HG03571 (cell line): ENCODE results near the gene CD8A.
A peak's percentile ranks its signal among the peaks of the same experiment; 100 is the strongest.

ENCODE experiments used
- ATAC-seq: cut with Tn5 transposase; IDR thresholded peaks from one replicate; pipeline ENCODE4 v1.9.1; 2021; ENCODE audit not compliant: unreplicated experiment

Gene CD8A

DNA sequence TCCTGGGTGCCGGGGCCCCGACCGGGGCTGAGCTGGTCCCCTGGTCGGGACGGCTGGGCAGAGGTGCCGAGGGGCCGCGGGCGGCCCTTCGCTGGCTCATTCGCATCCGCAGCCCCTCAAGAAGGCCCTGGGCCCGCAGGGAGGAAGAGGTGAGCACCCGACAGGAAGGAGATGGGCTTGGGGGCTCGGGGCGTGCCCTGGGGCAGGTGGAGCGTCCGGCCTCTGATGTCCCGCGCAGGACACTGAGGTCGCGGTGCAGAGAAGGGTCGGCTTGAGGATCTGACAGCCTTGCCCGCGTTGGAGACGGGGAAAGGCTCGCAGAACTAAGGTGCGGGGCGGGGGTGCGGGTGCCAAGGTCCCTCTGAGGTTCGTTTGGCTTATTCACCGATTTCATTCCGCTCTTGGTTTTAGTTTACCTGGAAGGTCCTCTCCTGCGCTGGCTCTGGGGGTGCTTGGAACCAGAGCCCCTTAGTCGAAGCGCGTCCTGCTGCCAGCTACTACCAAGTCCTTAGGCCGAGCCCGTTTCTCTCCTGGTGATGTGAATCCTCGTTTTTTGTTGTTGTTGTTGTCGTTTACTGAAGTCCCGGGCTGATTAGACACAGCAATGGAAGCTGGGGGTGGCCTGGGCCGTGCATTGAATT lies 18.9 kb upstream of the CD8A start:
- no peak for ATAC-seq

DNA sequence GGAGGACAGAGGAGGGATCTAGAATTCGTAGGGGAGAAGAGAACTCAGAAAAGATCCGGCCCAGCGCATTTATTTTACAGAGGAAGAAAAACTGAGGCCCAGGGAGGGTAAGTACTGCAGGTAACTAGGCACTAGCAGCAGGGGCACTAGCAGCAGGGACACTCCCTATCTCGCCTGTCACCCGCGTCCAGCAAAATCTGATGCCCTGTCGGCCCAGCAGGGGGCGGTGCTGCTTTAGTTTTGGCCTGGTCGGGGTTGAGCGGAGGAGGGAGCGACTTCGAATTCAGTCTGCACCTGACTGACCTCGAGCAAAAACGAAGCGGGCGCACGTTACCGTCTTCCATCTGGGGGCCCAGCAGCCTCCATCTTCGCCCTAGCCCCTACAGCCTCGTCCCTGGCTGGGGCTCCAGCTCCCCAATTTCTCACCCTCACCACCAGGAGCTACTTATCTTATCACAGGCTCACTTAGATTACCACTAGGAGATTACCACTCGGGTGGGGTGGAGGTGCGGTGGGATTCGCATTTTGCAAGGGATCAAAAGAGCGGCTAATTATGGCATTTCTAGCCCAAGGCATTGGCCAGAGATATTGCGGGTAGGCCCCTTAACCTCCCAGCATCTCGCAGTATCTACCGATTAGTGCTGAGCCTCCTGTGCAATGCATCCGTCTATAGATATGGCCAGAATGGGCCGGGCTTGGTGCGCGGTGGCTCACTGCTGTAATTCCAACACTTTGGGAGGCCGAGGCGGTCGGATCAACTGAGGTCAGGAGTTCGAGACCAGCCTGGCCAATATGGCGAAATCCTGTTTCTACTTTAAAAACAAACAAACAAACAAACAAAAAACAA lies 17.8 kb upstream of the CD8A start:
- ATAC-seq = peak; percentile 93

DNA sequence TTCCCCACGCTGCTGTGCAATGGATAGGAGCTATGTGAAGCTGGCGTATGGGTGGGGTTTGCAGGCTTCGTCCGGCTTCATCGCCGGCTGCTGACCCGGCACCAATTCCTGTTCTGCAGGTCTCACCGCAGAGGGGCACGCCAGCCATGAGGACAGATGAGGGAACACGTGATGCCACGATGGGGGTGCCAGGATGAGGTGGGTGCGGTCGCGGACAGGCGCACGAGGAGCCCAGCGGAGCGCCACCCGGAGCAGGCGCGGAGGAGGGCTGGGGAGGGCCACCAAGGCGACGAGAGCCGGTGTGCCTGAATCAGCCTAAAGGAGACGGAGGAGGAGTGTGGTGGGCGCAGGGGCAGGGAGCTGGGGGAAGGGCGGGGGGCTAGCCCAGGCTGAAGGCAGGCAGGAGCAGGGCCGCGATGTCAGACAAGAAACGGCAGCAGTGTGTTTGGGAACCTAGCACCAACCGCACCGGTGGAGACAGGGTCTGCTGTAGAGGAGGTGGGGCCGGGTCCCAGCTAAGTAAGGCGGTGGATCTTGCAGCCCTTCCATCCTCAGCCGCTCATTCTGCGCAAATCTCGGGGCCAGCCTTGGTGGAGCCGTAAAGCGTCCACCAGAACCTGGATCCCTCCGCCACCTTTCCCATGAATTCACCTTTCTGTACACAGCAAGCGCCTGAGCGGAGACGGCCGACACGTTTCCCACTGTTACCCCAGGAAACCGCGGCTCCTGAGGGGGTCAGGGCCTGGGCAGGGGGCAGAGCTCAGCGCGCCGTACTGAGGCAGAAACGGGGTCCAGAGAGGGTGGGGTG lies 17.0 kb upstream of the CD8A start:
- ATAC-seq = no peak

DNA sequence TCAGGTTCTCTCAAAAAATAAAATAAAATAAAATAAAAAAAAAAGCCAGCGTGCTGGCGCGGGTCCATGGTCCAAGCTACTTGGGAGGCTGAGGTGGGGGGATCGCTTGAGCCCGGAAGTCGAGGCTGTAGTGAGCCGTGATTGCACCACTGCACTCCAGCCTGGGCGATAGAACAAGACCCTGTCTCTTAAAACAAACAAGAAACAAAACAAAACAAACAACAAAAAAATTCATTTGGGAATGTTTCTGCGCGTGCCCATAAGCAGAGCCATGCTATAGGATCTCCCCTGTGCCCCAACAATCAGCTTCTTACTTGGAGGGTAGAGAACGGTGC lies 16.4 kb upstream of the CD8A start:
- ATAC-seq = no peak

DNA sequence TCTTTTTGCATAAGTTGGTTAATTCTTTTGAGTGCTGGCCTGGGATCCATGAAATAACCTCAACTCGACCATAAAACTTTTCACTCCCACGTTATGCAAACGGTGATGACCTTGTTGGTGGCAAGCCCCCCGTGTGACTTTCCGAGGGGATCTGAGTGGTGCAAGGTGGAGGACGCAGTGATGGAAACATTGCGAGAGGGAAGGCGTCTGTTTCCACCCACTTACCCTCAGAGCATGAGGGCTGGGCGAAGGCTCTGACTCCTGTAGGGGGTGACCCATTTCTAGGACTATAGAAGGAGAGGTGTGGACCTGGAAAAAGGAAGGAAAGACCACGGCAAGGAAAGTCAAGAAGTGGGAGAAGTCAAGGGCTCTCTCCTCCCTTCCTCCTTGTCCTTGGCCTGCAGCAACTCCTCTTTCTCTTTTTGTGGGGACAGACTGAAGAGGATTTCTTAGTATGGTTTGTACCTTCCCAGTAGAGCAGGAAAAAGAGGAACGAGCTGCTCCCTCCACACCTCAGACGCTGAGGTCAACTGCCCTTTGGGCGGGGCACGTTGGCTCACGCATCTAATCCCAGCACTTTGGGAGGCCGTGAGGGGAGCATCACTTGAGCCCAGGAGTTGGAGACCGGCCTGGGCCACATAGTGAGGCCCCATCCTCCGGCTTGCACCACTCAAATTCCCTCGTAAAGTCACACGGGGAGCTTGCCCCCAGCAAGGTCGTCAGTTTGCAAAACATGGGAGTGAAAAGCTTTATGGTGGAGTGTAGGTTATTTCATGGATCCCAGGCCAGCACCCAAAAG lies 15.5 kb upstream of the CD8A start:
- ATAC-seq = no peak

DNA sequence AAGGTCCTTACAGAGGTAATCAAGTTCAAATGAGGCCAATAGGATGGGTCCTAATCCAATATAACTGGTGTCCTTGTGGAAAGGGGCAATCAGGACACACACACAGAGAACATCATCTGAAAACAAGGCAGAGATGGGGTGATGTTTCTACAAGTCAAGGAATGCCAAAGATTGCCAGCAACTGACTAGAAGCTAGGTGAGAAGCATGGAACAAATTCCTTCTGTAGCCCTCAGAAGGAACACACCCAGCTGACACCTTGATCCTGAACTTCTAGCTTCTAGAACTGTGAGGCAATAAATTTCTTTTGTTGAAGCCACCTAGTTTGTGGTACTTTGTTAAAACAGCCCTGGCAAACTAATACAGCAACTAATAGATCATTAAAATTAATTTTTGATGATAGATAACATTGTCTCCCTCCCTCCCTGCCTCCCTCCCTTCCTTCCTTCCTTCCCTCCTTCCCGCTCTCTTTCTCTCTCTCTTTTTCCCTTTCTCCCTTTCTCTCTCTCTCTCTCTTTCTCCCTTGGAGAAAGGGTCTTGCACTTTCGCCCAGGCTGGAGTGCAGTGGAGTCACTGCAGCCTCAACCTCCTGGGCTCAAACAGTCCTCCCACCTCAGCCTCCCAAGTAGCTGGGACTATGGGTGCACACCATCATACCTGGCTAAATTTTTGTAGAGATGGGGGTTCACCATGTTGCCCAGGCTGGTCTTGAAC lies 10.3 kb upstream of the CD8A start:
- ATAC-seq = no peak

DNA sequence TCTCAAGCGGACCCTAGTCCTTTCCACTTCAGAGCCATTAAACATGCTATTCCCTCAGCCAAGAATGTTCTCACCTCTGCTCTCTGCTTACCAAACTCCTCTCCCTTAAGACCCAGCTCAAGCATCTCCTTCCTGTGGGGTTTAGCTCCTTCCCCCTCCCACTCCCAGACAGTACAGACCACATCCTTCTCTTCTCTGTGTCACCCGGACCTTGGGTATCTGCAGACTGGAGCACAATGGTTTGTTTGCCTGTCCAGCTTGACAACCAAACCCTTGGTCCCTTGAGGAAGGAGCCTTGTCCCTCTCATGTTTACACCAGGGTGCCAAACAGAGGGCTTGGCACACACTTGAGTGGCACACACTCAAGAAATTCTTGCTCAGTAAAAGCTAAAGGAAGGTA lies 4.1 kb upstream of the CD8A start:
- ATAC-seq = no peak

DNA sequence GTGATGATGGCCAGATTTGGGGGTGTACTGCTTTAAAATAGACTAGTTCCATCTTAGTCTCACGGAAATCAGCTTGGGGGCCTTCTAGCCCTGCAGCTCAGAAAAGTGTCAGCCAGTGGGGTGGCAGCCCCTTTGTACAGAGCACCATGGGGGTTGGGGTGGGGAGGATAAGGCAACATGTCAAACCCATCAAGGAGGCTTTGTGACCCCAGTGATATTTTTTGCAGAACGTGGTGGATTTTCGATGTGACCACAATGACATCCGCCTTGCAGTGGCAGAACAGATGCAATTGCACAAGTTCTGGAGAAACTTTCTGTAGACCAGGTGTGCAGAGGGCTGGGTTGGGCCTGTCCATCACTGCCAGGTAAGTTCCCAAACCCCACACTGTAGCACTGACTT lies 3.0 kb upstream of the CD8A start:
- no peak for ATAC-seq

DNA sequence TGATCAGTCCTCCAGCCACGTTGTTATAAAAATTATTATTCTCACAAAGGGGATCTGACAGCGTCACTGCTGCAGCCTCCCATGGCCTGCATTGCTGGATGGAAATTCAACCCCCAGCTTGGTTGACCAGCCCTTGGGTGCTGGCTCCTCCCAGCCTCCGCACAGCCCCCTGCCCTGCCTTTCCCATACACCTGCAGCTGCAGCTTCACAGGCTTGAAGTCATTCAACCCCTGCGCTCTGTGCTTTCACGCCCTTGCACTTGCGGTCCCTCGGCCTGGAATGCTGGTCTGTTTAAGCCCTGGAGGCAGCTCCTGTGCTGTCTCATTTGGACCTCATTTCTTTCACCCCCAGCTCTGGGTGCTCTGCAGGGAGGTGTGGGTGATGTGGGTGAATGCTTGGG lies 860 bp upstream of the CD8A start:
- ATAC-seq = no peak

DNA sequence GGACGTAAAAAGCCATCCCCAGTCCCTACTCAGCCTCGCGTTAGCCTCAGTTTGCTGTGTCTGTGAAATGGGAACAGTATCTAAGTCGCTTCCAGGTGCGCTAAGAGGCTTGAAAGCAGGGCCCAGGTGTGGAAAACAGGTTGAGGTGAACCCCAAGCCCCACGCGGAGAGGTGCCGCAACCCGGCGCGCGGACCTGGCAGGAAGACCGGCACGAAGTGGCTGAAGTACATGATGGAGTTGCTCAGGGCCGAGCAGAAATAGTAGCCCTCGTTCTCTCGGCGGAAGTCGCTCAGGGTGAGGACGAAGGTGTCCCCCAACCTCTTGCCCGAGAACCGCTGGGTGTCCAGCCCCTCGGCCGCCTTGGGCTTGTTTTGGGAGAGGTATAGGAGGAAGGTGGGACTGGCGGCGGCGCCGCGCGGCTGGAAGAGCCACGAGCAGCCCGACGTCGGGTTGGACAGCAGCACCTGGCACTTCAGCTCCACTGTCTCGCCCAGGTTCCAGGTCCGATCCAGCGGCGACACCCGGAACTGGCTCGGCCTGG lies 508 bp downstream of the CD8A start:
- no peak for ATAC-seq

DNA sequence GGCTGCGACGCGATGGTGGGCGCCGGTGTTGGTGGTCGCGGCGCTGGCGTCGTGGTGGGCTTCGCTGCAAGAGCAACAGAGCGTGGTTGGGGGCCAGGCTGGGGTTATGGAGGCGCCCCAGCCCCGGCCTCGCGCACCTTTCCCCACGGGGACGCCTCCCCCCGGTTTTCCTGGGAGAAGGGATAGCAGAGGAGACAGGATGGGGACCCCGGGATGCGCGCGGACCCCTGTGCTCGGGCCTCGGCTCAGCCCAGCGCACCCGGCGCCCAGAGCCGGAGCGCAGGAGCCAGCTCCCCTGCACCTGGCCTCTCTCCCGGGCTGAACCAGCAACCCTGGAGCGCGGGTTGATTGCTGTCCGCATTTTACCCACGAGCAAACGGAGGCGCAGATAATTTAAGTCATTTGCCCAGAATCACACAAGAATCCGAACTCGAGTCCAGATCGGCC lies 1.0 kb downstream of the CD8A start:
- no peak for ATAC-seq

DNA sequence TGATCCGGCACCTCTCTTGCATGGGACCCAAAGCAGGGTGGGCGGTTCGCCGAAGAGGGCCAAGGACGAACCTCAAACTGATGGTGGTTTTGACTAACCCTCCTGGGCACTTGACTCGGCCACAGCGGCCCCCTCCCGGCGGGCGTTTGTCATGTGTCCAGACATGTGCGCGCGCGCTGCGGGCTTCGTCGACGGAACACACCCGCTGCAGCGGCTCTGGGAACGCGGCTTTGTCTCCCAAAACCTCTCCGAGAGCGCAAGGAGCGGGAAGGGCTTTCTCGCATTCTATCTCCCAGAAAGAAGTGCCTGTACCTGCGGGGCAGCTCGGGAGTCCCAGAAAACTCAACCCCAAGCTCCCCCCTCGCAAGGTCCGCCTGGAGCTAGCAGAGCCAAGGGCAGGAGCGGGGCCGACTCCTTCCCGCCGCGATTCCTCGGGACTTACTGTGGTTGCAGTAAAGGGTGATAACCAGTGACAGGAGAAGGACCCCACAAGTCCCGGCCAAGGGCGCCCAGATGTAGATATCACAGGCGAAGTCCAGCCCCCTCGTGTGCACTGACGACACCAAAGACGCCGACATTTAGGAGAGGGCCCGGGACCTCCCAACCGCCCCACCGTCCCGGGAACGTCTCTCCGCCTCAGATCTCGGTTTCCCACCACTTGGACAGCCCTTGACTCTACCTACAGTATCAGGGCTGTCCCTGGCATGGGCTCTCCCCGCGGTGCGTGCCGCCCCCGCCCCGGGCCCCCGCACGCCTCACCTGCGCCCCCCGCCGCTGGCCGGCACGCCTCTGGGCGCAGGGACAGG lies 1.6 kb downstream of the CD8A start:
- ATAC-seq = no peak

DNA sequence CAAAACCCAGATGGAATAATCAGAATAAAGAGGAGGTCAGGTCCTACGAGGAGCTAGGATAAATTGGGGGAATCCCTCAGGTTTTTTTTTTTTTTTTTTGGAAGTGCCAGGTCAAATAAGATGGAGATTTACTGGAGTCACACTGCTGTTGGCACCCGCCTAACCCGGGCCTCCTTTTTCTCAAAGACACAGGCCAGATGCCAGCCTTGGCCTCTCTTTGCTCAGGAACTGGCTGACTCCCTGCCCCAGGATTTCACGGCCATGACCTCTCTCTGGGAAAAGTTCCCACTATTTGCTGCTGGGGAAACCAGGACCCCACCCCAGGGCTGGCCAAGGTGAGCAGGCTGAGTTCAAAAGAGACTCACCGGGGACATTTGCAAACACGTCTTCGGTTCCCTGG lies 2.5 kb downstream of the CD8A start:
- ATAC-seq = no peak

DNA sequence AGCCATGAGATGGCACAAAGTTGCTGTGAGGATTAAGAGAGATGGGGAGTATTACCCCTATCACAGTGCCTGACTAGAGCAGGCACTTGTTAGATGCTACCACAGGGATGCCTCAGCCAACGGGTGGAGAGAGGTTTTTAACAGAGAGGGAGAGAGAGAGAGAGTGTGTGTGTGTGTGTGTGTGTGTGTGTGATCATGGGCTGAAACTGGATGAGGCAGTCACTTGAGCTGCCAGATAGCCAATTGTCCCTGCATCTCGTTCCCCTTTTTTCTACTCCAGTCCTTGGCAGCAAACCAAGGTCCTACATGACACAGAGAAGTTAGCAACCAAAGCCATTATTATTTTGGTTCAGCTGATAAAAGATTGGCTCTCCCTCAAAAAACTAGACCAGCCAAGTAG lies 3.0 kb downstream of the CD8A start:
- no peak for ATAC-seq

DNA sequence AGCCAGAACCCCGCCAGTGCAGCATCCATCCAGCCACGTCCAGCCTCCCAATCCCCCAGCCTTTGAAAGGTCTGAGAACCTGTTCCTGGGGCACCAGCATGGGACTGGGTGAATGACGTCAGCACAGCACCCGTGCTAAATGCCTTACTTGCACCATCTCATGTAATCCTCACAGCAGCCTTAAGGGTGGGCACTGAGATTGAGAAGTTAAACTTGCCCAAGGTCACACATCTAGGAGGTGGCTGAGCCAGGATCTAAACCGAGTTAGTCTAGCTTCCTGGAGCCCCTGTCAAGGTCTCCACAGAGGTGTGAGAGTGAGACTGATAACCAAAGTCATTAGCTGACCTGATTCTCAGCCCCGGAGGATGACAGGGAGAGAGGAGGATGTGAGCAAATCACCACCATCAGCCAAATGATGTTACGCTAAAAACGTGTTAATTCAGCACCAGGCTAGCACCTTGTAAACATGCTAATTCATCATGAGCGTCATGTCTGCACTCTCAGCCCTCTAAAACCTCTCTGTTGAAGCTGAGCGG lies 4.6 kb downstream of the CD8A start:
- ATAC-seq = no peak

DNA sequence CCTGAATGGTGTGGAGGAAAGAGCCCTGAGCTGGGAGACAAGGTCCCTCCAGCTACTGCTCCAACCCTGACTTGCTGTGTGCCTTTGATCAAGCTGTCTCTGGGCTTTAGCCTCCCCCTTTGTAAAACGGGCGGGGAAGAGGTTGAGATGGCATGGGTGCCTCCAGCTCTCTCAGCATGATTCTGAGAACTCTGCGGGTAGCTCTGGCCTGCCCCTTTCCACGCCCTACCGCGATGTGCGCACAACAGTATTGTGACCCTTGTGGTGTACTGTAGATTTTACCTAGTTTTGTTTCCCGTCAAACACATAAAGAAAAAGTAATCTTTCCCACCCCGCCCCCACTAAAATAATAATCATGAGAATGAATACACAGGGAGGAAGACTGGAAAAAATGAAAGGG lies 5.3 kb downstream of the CD8A start:
- ATAC-seq = no peak

DNA sequence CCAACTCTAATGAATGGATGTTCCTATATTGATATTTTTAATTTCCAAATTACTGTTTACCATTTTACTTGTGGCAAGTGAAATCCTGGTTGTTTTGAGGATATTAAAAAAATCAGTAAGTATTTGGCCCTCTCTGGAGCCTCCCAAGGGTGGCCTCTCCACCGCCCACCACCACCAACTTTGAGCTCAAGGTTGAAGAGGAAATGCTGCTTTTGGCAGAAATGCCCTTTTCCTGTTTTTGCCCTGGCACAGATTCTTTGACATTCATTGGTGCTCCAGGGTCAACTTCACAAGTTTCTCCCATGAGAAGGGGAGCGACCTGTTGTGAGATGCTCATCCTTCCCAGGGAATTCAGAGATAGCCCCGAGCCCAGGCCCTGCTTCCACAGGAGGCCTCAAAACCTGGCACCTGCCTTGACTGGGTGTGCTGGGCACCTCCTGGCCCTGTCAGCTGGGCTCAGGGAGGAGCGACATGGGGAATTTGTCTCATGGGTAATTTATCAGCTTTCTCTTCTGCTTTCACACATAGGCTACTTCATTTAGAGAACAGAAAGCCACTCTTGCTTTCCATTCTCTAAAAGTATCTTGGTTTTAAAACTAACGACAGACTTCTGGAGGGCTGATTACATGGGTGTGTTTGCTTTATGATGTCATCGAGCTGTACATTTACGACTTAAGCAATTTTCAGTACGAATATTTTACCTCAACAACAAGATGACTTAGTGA lies 6.9 kb downstream of the CD8A start:
- ATAC-seq = peak; percentile 88

DNA sequence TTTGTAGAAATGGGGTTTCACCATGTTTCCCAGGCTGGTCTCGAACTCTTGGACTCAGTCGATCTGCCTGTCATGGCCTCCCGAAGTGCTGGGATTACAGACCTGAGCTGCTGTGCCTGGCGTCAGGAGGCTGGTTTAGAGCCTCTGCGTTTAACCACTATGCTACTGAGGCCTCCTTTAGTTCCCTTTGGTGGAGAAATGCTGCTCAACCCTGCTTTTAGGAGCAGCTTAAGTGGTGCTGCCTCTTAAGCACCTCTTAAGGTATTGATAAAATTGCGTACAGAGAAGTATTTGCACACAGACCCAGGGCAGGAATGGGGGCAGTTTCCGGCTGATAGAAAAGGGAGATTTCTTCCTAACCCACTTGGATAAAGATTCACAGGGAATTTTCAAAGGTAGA lies 8.0 kb downstream of the CD8A start:
- no peak for ATAC-seq

DNA sequence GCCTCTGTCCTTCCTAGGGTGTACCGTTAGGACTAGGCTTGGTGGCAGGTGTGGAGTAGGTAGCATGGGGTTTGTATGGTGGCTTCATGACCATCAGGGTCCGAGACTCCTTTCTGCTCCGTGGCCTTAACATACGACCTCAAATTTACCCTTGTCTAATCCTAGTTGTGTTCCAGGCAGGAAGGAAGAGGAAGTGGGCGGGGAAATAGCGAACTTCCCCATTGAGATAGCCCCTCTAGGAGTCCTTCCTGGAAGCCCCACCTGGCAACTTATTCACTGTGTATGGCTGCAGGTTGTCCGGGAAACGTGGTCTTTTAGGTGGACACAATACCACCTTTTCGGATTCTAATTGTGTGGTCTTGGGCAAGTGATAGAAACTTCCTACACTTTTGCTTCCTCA lies 9.3 kb downstream of the CD8A start:
- no peak for ATAC-seq
